Measurements from ENCODE around the gene FBLN2.
A peak's percentile ranks its signal among the peaks of the same experiment; 100 is the strongest.

Gene FBLN2

GRCh38 chr3:13513051-13513912, 35.6 kb upstream of the FBLN2 start:
- TF ChIP-seq TEAD4 (IDR thresholded peaks at IDR 0.05): no peak
- no peak for TF ChIP-seq REST (IDR thresholded peaks at IDR 0.05; ENCODE audit: low read depth)
- TF ChIP-seq TCF12 (IDR thresholded peaks at IDR 0.05; ENCODE audit: low read depth): no peak
- TF ChIP-seq NFIC (IDR thresholded peaks at IDR 0.05): no peak
- TF ChIP-seq ZBTB7A (IDR thresholded peaks at IDR 0.05; ENCODE audit: low read depth): no peak
- TF ChIP-seq YY1 (IDR thresholded peaks at IDR 0.05; ENCODE audit: low read depth): no peak
- peak; percentile 76 for TF ChIP-seq USF1 (IDR thresholded peaks at IDR 0.05)

GRCh38 chr3:13513913-13514517, 34.9 kb upstream of the FBLN2 start:
- TF ChIP-seq TEAD4 (IDR thresholded peaks at IDR 0.05) (0 out of 2 replicates have a peak, but pooled peaks have one; percentile 2), ZBTB7A (IDR thresholded peaks at IDR 0.05; ENCODE audit: low read depth) (no peak)

GRCh38 chr3:13514639-13515435, 34.1 kb upstream of the FBLN2 start:
- TF ChIP-seq EGR1 (IDR thresholded peaks at IDR 0.05) (no peak), MAX (IDR thresholded peaks at IDR 0.05) (no peak)

- TF ChIP-seq REST (IDR thresholded peaks at IDR 0.05; ENCODE audit: low read depth) (no peak), TCF12 (IDR thresholded peaks at IDR 0.05; ENCODE audit: low read depth) (no peak), CEBPB (IDR thresholded peaks at IDR 0.05) (no peak), EGR1 (IDR thresholded peaks at IDR 0.05) (no peak), RAD21 (IDR thresholded peaks at IDR 0.05; ENCODE audit: low read depth) (no peak), FOXM1 (IDR thresholded peaks at IDR 0.05; ENCODE audit: borderline replicate concordance, low read depth) (no peak), ZBTB7A (IDR thresholded peaks at IDR 0.05; ENCODE audit: low read depth) (no peak)
These were observed 32.9 kb upstream of the FBLN2 start for GRCh38 chr3:13515786-13516759.

- no peak for TF ChIP-seq RAD21 (IDR thresholded peaks at IDR 0.05; ENCODE audit: low read depth)
- no peak for TF ChIP-seq NFIC (IDR thresholded peaks at IDR 0.05)
- TF ChIP-seq REST (IDR thresholded peaks at IDR 0.05; ENCODE audit: low read depth): no peak
- no peak for TF ChIP-seq CREB1 (IDR thresholded peaks at IDR 0.05; ENCODE audit: low read depth)
- no peak for TF ChIP-seq TEAD4 (IDR thresholded peaks at IDR 0.05)
- TF ChIP-seq CEBPB (IDR thresholded peaks at IDR 0.05): no peak
- no peak for TF ChIP-seq ZBTB7A (IDR thresholded peaks at IDR 0.05; ENCODE audit: low read depth)
- no peak for TF ChIP-seq TAF1 (IDR thresholded peaks at IDR 0.05; ENCODE audit: low read depth)
- TF ChIP-seq YY1 (IDR thresholded peaks at IDR 0.05; ENCODE audit: low read depth): no peak
- no peak for TF ChIP-seq EP300 (IDR thresholded peaks at IDR 0.05; ENCODE audit: borderline replicate concordance)
- TF ChIP-seq EGR1 (IDR thresholded peaks at IDR 0.05): no peak
- no peak for TF ChIP-seq TCF12 (IDR thresholded peaks at IDR 0.05; ENCODE audit: low read depth)
- TF ChIP-seq USF1 (IDR thresholded peaks at IDR 0.05): no peak
These were observed 32.2 kb upstream of the FBLN2 start for GRCh38 chr3:13516760-13517135.
